Cardiac fibroblast (primary cell): ENCODE results near the gene SERPINB8.
A peak's percentile ranks its signal among the peaks of the same experiment; 100 is the strongest.

Experiments used
- DNase-seq, 2 donors: peaks; one replicate each; pipeline versions ENCODE4 v3.0.0 to v3.0.0-alpha.2; 2010; ENCODE audit warnings: low read depth in 2 of 2
- H3K4me3 ChIP-seq, 2 donors: replicated peaks in 1 of 2; 1 replicate in 1 of 2; 2 replicates in 1 of 2; pipeline ENCODE4 v1.5.1; 2011; ENCODE audit warnings: low read depth in 2 of 2, low read length in 2 of 2, mild to moderate bottlenecking in 2 of 2, moderate library complexity in 1 of 2
- CTCF ChIP-seq: IDR thresholded peaks from one replicate; pipeline ENCODE4 v1.5.1; 2011; ENCODE audit warnings: low read depth, mild to moderate bottlenecking, low read length, inconsistent platforms

SERPINB8 gene

DNA sequence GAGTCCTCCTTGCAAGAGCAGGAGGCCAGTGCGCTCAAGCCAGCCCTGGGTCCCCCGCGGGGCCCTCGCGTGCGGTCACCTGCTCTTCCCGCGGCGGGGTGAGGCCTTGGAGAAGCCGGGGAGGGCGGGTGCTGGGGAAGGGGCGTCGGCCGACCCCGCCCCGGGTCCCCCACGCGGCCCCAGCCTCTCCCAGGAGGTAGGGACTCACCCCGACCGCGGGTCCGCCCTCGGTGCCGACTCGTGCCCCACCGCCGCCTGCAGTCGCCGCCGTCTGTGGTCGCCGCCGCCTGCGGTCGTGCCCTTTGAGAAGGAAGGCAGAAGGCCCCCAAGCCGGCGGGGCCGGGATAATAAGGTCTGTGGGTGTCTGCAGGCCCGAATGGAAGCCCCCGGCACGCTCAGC, 32.7 kb downstream of the SERPINB8 start:
- TF ChIP-seq CTCF: no peak
- no peak for DNase-seq

GRCh38 chr18:64009305-64009704, 39.4 kb downstream of the SERPINB8 start:
- no peak overlapping the region for H3K4me3 ChIP-seq
- DNase-seq: no peak
- no peak for TF ChIP-seq CTCF

More for the DNA sequence above, 32.7 kb downstream of the SERPINB8 start:
- no peak overlapping the region for H3K4me3 ChIP-seq

- no peak for TF ChIP-seq CTCF
- no peak for DNase-seq
- H3K4me3 ChIP-seq: no peak overlapping the region
Observed at GRCh38 chr18:64011513-64011912, 41.6 kb downstream of the SERPINB8 start.

GRCh38 chr18:64017870-64018269, 48.0 kb downstream of the SERPINB8 start:
- DNase-seq: peak; percentile 34 to 47
- H3K4me3 ChIP-seq: no peak overlapping the region
- TF ChIP-seq CTCF: peak; percentile 44

DNA sequence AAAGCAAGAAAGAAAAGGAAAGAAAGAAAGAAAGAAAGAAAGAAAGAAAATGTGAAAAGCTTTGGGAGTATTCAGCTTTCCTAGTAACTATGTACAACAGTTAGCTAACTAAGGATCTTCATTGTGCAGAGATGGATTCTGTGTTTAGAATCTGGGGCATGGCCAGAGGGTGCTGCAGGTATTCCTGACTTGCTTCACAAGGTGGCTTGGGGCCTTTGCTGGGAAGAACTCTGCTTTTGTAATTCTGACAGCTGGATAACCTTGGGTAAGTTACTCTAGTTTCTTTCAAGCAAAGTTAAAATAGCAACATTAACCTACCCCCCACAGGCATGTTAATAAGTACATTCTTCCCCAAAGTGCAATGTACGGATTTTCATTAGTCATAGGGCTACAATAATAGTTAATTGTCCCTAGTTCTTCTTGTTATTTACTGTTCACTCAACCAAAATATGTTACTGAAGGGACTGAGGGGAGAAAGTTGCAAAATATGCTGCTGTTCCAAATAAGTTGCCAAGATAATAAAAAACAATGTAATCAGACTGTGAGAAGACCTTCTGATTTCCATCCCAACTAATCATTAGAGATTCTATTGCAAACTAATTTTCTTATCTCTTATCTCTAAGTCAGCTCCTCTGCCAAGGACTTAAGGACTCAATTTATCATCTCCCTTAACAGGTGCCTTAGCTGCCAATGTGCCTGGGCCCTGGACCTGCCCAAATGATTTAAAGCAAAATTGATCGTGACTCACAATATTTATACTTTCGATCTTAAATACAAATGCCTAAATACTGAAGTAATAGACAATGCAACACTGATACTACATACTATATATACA, 50.3 kb downstream of the SERPINB8 start:
- TF ChIP-seq CTCF: no peak
- H3K4me3 ChIP-seq: no peak overlapping the region
- no peak for DNase-seq

DNA sequence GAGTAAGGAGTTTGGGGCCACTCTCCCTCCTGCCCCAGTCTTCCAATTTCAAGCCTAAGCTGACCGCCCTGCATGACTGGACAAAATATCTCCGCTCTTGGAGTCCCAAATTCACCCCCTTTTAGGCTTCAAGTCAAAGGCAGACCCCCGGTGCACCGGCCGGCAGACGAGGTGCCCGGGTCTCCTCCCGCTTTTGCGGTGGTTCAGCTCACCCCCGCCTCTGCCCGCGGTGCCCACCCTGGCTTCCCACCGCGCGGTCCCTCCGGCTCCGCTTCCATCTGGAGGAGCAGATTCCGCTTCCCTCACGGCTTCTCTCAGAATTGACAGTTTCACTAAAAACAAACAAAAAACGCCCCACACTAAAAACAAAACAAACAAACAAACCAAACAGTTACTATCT, 56.5 kb downstream of the SERPINB8 start:
- no peak for TF ChIP-seq CTCF
- H3K4me3 ChIP-seq: no peak overlapping the region
- no peak for DNase-seq
